Measurements from ENCODE around the gene POLDIP2. TPM values are rescaled to one million over a fixed set of nuclear protein-coding genes. Genes with fewer than 3 reads are reported as not detected.

POLDIP2 gene
- total RNA-seq, 1 donor from 2014 or later = 68.6 TPM

GRCh38 chr17:28390563-28390962, 33.2 kb upstream of the POLDIP2 start:
- TF ChIP-seq CTCF (IDR thresholded peaks at IDR 0.05; ENCODE audit: unreplicated experiment) = no peak
- H3K27ac Mint-ChIP-seq = no peak overlapping the region
- H3K9me3 Mint-ChIP-seq (ENCODE audit: low read depth) = no peaks in the 10 kb centered on the region
- H3K36me3 Mint-ChIP-seq (ENCODE audit: insufficient read depth) = peaks cover 15% of the 10 kb centered on the region
- DNase-seq (ENCODE audit: low spot score, unreplicated experiment) = no peak
- H3K4me1 Mint-ChIP-seq (ENCODE audit: low read depth) = peaks cover 8% of the 10 kb centered on the region
- H3K4me3 Mint-ChIP-seq (ENCODE audit: low read depth) = no peak overlapping the region
- H3K27me3 Mint-ChIP-seq = peaks cover 12% of the 10 kb centered on the region

- Mint-ChIP-seq H3K27ac (no peak overlapping the region), H3K4me3 (ENCODE audit: low read depth) (no peak overlapping the region), H3K36me3 (ENCODE audit: insufficient read depth) (peaks cover 15% of the 10 kb centered on the region), H3K27me3 (peaks cover 16% of the 10 kb centered on the region), H3K9me3 (ENCODE audit: low read depth) (no peaks in the 10 kb centered on the region), H3K4me1 (ENCODE audit: low read depth) (peaks cover 8% of the 10 kb centered on the region)
- DNase-seq (ENCODE audit: low spot score, unreplicated experiment) = no peak
- no peak for TF ChIP-seq CTCF (IDR thresholded peaks at IDR 0.05; ENCODE audit: unreplicated experiment)
Measured at GRCh38 chr17:28390141-28390540, 32.8 kb upstream of the POLDIP2 start.

GRCh38 chr17:28388106-28388505, 30.8 kb upstream of the POLDIP2 start:
- H3K27ac Mint-ChIP-seq = no peak overlapping the region
- H3K4me1 Mint-ChIP-seq (ENCODE audit: low read depth) = peaks cover 14% of the 10 kb centered on the region
- no peak for DNase-seq (ENCODE audit: low spot score, unreplicated experiment)
- no peak overlapping the region for H3K4me3 Mint-ChIP-seq (ENCODE audit: low read depth)
- peaks cover 36% of the 10 kb centered on the region for H3K27me3 Mint-ChIP-seq
- H3K36me3 Mint-ChIP-seq (ENCODE audit: insufficient read depth) = peaks cover 12% of the 10 kb centered on the region
- no peak for TF ChIP-seq CTCF (IDR thresholded peaks at IDR 0.05; ENCODE audit: unreplicated experiment)
- no peaks in the 10 kb centered on the region for H3K9me3 Mint-ChIP-seq (ENCODE audit: low read depth)

- Mint-ChIP-seq H3K9me3 (ENCODE audit: low read depth) (no peaks in the 10 kb centered on the region), H3K27me3 (peaks cover 52% of the 10 kb centered on the region), H3K4me1 (ENCODE audit: low read depth) (peaks cover 14% of the 10 kb centered on the region), H3K4me3 (ENCODE audit: low read depth) (no peak overlapping the region), H3K27ac (no peak overlapping the region), H3K36me3 (ENCODE audit: insufficient read depth) (peaks cover 14% of the 10 kb centered on the region)
- no peak for DNase-seq (ENCODE audit: low spot score, unreplicated experiment)
- no peak for TF ChIP-seq CTCF (IDR thresholded peaks at IDR 0.05; ENCODE audit: unreplicated experiment)
Measured at GRCh38 chr17:28386391-28386790, 29.1 kb upstream of the POLDIP2 start.

GRCh38 chr17:28385406-28385805, 28.1 kb upstream of the POLDIP2 start:
- Mint-ChIP-seq H3K9me3 (ENCODE audit: low read depth) (no peaks in the 10 kb centered on the region), H3K27ac (no peak overlapping the region), H3K4me3 (ENCODE audit: low read depth) (no peak overlapping the region), H3K27me3 (peaks cover 62% of the 10 kb centered on the region), H3K36me3 (ENCODE audit: insufficient read depth) (peaks cover 10% of the 10 kb centered on the region), H3K4me1 (ENCODE audit: low read depth) (peaks cover 13% of the 10 kb centered on the region)
- TF ChIP-seq CTCF (IDR thresholded peaks at IDR 0.05; ENCODE audit: unreplicated experiment) = no peak
- DNase-seq (ENCODE audit: low spot score, unreplicated experiment) = no peak

Measured in progenitor cell of endocrine pancreas (in vitro differentiated cells).